WTC11 (cell line): ENCODE results near the gene TMTC2. TPM values are rescaled to one million over a fixed set of nuclear protein-coding genes. Genes with fewer than 3 reads are reported as not detected.
A peak's percentile ranks its signal among the peaks of the same experiment; 100 is the strongest.

Source experiments
- ATAC-seq: fragments of 200-7000 bp; cut with Tn5 transposase; 2 replicates; pipeline ENCODE4 v1.10.0; 2021; ENCODE audit warnings: mild to moderate bottlenecking, moderate library complexity
- CTCF ChIA-PET: fragments of 300-600 bp; sonication (Branson Sonifier 250); formaldehyde crosslinking; loops from one replicate; lab custom pipeline; 2021; ENCODE audit warnings: antibody characterized with exemption; lab: Charles Lee
- POLR2A ChIA-PET: fragments of 350-600 bp; sonication (Branson Sonifier 250); formaldehyde crosslinking; loops from one replicate; lab custom pipeline; 2021; ENCODE audit warnings: antibody characterized with exemption; lab: Charles Lee
- DNase-seq: peaks from one replicate; pipeline ENCODE4 v3.0.0; 2021; ENCODE audit warnings: low spot score
- H3K27ac Mint-ChIP-seq: 2 replicates; pipeline ENCODE4 v1.8.0; 2021; ENCODE audit warnings: mixed read lengths
- H3K27me3 Mint-ChIP-seq: 2 replicates; pipeline ENCODE4 v1.8.0; 2021; ENCODE audit warnings: low read depth, mild to moderate bottlenecking, moderate library complexity, mixed read lengths
- H3K36me3 Mint-ChIP-seq: 2 replicates; pipeline ENCODE4 v1.8.0; 2021; ENCODE audit warnings: mixed read lengths
- H3K4me1 Mint-ChIP-seq: 2 replicates; pipeline ENCODE4 v1.8.0; 2022; ENCODE audit warnings: mixed read lengths
- H3K4me3 Mint-ChIP-seq: 2 replicates; pipeline ENCODE4 v1.8.0; 2021; ENCODE audit warnings: mild to moderate bottlenecking, moderate library complexity, mixed read lengths
- H3K9me3 Mint-ChIP-seq: 2 replicates; pipeline ENCODE4 v1.8.0; 2021; ENCODE audit warnings: mixed read lengths
- GABPB1 ChIP-seq: sonication (generic); formaldehyde crosslinking; IDR thresholded peaks from 2 replicates; pipeline ENCODE4 v1.8.1; 2023; ENCODE audit warnings: mild to moderate bottlenecking, missing genetic modification reagents
- KAT7 ChIP-seq: sonication (generic); formaldehyde crosslinking; IDR thresholded peaks from 2 replicates; pipeline ENCODE4 v1.8.1; 2023; ENCODE audit warnings: missing genetic modification reagents, mild to moderate bottlenecking, borderline replicate concordance
- NFYB ChIP-seq: sonication (generic); formaldehyde crosslinking; conservative IDR thresholded peaks from 2 replicates; pipeline ENCODE4 v1.8.0; 2022; ENCODE audit warnings: low read depth, missing genetic modification reagents
- SMAD3 ChIP-seq: sonication (generic); formaldehyde crosslinking; IDR thresholded peaks from 2 replicates; pipeline ENCODE4 v1.8.0; 2022; ENCODE audit warnings: missing genetic modification reagents, mild to moderate bottlenecking, borderline replicate concordance
- TCF7 ChIP-seq: sonication (generic); formaldehyde crosslinking; IDR thresholded peaks from 2 replicates; pipeline ENCODE4 v1.8.0; 2022; ENCODE audit warnings: mild to moderate bottlenecking, low read depth, missing genetic modification reagents, moderate library complexity
- ZNF317 ChIP-seq: sonication (generic); formaldehyde crosslinking; IDR thresholded peaks from 2 replicates; pipeline ENCODE4 v1.8.1; 2023; ENCODE audit warnings: low read depth, mild to moderate bottlenecking, moderate library complexity, missing genetic modification reagents, borderline replicate concordance
- ZNF416 ChIP-seq: fragments of 250-450 bp; sonication (Bioruptor Pico); IDR thresholded peaks from 2 replicates; pipeline ENCODE4 v1.9.0; 2021; ENCODE audit warnings: mild to moderate bottlenecking, inconsistent platforms
- ZNF671 ChIP-seq: fragments of 250-450 bp; sonication (Bioruptor Pico); IDR thresholded peaks from 2 replicates; pipeline ENCODE4 v1.8.0; 2021; ENCODE audit warnings: mild to moderate bottlenecking
- total RNA-seq: library from RNA; stranded (reverse); gene quantifications from 3 replicates; pipeline ENCODE4 v1.2.3, GENCODE V29; 2021
- TF ChIP-seq, protein P1 (sequence below): fragments of 250-450 bp; sonication (Bioruptor Pico); IDR thresholded peaks from 2 replicates; pipeline ENCODE4 v1.9.0; 2021; ENCODE audit warnings: mild to moderate bottlenecking, borderline replicate concordance
- TF ChIP-seq, protein P2 (sequence below): sonication (generic); formaldehyde crosslinking; IDR thresholded peaks from 2 replicates; pipeline ENCODE4 v1.8.1; 2023; ENCODE audit warnings: mild to moderate bottlenecking, missing genetic modification reagents, moderate library complexity
- TF ChIP-seq, protein P3 (sequence below): sonication (generic); formaldehyde crosslinking; IDR thresholded peaks from 2 replicates; pipeline ENCODE4 v1.8.1; 2022; ENCODE audit warnings: mild to moderate bottlenecking, missing genetic modification reagents, moderate library complexity, borderline replicate concordance

The TMTC2 gene
- total RNA-seq, 1 experiment from 2014 or later, result 6.4 TPM

DNA sequence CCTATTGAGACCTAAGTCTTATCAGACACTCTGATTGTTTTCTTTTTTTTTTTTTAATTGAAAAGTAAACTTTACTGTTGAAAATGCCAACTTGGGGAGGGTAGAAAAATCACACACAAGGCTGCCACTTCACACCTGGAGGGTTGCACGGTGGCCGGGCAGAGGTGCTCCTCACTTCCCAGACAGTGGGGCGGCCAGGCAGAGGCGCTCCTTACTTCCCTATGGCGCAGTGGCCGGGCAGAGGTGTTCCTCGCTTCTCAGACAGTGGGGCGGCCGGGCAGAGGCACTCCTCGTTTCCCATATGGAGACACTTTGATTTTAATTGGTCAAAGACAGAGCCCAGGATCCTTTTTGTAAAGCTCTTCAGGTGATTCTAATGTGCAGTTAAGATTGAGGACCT, 399.3 kb downstream of the TMTC2 start (continued):
- TF ChIP-seq KAT7 (CRISPR knock-in tag) (no peak), TCF7 (no peak)
- TF ChIP-seq, protein P1, sequence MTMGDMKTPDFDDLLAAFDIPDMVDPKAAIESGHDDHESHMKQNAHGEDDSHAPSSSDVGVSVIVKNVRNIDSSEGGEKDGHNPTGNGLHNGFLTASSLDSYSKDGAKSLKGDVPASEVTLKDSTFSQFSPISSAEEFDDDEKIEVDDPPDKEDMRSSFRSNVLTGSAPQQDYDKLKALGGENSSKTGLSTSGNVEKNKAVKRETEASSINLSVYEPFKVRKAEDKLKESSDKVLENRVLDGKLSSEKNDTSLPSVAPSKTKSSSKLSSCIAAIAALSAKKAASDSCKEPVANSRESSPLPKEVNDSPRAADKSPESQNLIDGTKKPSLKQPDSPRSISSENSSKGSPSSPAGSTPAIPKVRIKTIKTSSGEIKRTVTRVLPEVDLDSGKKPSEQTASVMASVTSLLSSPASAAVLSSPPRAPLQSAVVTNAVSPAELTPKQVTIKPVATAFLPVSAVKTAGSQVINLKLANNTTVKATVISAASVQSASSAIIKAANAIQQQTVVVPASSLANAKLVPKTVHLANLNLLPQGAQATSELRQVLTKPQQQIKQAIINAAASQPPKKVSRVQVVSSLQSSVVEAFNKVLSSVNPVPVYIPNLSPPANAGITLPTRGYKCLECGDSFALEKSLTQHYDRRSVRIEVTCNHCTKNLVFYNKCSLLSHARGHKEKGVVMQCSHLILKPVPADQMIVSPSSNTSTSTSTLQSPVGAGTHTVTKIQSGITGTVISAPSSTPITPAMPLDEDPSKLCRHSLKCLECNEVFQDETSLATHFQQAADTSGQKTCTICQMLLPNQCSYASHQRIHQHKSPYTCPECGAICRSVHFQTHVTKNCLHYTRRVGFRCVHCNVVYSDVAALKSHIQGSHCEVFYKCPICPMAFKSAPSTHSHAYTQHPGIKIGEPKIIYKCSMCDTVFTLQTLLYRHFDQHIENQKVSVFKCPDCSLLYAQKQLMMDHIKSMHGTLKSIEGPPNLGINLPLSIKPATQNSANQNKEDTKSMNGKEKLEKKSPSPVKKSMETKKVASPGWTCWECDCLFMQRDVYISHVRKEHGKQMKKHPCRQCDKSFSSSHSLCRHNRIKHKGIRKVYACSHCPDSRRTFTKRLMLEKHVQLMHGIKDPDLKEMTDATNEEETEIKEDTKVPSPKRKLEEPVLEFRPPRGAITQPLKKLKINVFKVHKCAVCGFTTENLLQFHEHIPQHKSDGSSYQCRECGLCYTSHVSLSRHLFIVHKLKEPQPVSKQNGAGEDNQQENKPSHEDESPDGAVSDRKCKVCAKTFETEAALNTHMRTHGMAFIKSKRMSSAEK (CRISPR knock-in tag), result no peak

DNA sequence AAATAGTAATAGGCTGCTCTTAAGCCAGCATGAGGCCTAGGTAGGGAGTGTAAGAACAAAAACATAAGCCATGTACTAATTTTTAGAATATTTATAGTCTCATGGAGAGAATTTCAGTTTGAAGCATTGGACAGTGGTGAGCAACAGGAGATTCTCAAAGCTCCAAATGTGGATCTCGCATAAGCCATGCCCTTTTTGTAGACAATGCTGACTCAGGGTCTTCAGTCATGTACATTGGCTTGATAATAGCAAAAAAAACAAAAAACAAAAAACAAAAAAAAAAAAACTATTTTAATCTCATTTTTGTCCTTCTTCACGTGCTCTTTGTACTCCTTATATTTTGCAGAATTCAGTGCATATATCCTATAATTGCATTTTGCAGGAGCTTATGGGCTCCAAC, 402.9 kb downstream of the TMTC2 start:
- no peak overlapping the region for H3K27ac Mint-ChIP-seq
- CTCF ChIA-PET, result no interaction called here
- POLR2A ChIA-PET, result no interaction called here

DNA sequence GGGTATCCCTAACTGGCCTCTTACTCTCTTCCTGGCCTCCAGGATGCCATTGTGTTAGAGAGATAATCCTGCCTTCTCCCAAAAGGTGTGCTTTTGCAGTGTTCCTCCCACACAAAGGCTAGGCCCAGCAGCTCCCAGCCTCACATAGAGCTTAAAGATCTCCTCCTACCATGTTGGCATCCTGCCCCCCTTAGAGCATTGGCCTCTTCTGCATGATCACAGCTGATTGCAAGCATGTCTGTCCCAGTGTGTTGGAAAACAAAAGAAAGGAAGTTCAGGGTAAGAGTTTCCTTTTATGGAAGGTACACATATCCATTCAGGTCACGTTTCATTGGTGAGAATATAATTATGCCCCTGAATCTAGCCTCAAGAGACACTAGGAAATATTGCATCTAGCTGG, 405.4 kb downstream of the TMTC2 start:
- Mint-ChIP-seq H3K4me1 (peaks cover 26% of the 10 kb centered on the region), H3K27ac (no peak overlapping the region), H3K9me3 (peaks cover 15% of the 10 kb centered on the region), H3K4me3 (no peak overlapping the region), H3K36me3 (peaks cover 8% of the 10 kb centered on the region), H3K27me3 (no peaks in the 10 kb centered on the region)
- CTCF ChIA-PET, result no interaction called here
- no peak for DNase-seq
- POLR2A ChIA-PET, result no interaction called here
- ATAC-seq, result peak; percentile 46
- no peak for TF ChIP-seq ZNF671 (CRISPR knock-in tag)
- TF ChIP-seq ZNF317 (CRISPR knock-in tag), result no peak
- no peak for TF ChIP-seq SMAD3 (CRISPR knock-in tag)
- TF ChIP-seq, protein P2, sequence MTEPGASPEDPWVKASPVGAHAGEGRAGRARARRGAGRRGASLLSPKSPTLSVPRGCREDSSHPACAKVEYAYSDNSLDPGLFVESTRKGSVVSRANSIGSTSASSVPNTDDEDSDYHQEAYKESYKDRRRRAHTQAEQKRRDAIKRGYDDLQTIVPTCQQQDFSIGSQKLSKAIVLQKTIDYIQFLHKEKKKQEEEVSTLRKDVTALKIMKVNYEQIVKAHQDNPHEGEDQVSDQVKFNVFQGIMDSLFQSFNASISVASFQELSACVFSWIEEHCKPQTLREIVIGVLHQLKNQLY (CRISPR knock-in tag), result no peak
- TF ChIP-seq, protein P1 (CRISPR knock-in tag), result no peak

More for the DNA sequence above, 402.9 kb downstream of the TMTC2 start:
- ATAC-seq (no peak), DNase-seq (no peak)
- H3K36me3 Mint-ChIP-seq, result 0 out of 2 replicates have a peak, but pooled peaks cover 6% of the 10 kb centered on the region
- TF ChIP-seq ZNF416 (no peak), GABPB1 (CRISPR knock-in tag) (no peak), NFYB (CRISPR knock-in tag) (no peak)
- TF ChIP-seq, protein P3, sequence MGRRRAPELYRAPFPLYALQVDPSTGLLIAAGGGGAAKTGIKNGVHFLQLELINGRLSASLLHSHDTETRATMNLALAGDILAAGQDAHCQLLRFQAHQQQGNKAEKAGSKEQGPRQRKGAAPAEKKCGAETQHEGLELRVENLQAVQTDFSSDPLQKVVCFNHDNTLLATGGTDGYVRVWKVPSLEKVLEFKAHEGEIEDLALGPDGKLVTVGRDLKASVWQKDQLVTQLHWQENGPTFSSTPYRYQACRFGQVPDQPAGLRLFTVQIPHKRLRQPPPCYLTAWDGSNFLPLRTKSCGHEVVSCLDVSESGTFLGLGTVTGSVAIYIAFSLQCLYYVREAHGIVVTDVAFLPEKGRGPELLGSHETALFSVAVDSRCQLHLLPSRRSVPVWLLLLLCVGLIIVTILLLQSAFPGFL (CRISPR knock-in tag), result no peak
- peaks cover 12% of the 10 kb centered on the region for H3K9me3 Mint-ChIP-seq
- H3K27me3 Mint-ChIP-seq, result no peaks in the 10 kb centered on the region
- H3K4me3 Mint-ChIP-seq, result no peak overlapping the region
- peaks cover 23% of the 10 kb centered on the region for H3K4me1 Mint-ChIP-seq
